ENCODE results near the gene HOXD12. TPM values are rescaled to one million over a fixed set of nuclear protein-coding genes. Genes with fewer than 3 reads are reported as not detected.

The HOXD12 gene
- total and polyA plus RNA-seq, 2 donors (not counting 1 experiment from before 2014, with no cell fraction given), result not detected

- no peak overlapping the region for H3K27ac ChIP-seq (ENCODE audit: insufficient read depth, low read length)
- no peak for DNase-seq (ENCODE audit: low read depth in 2 of 2)
- no peaks in the 10 kb centered on the region for H3K9me3 ChIP-seq (ENCODE audit: control insufficient read depth, insufficient read depth, low read depth, low read length)
- no peaks in the 10 kb centered on the region for H3K4me1 ChIP-seq (ENCODE audit: control insufficient read depth, extremely low read depth, insufficient read depth, low read length)
- no peak overlapping the region for H3K9ac ChIP-seq (ENCODE audit: insufficient read depth, low read length)
- no peak overlapping the region for H3K4me3 ChIP-seq (replicated peaks in 1 of 4; ENCODE audit: control extremely low read depth in 1 of 4, insufficient read depth in 1 of 4, low read depth in 3 of 4, low read length in 4 of 4)
- H3K79me2 ChIP-seq (ENCODE audit: control insufficient read depth, insufficient read depth, low read length), result no peaks in the 10 kb centered on the region
- TF ChIP-seq EZH2 (IDR thresholded peaks at IDR 0.05; ENCODE audit: low read length, missing control alignments), result no peak
- no peak overlapping the region for H2AFZ ChIP-seq (ENCODE audit: low read length)
- peaks cover 79% of the 10 kb centered on the region for H3K27me3 ChIP-seq (ENCODE audit: control insufficient read depth, insufficient read depth, low read length)
- H3K36me3 ChIP-seq (ENCODE audit: control insufficient read depth, insufficient read depth, low read length), result no peaks in the 10 kb centered on the region
- no peak overlapping the region for H3K4me2 ChIP-seq (ENCODE audit: extremely low read depth, insufficient read depth, low read length)
- H4K20me1 ChIP-seq (ENCODE audit: control insufficient read depth, extremely low read depth, insufficient read depth, low read length), result no peaks in the 10 kb centered on the region
Measured at GRCh38 chr2:176125772-176126054, 26.1 kb downstream of the HOXD12 start.

GRCh38 chr2:176126929-176127773 is 27.6 kb downstream of the HOXD12 start:
- no peaks in the 10 kb centered on the region for H3K9me3 ChIP-seq (ENCODE audit: control insufficient read depth, insufficient read depth, low read depth, low read length)
- no peak overlapping the region for H3K4me3 ChIP-seq (replicated peaks in 1 of 4; ENCODE audit: control extremely low read depth in 1 of 4, insufficient read depth in 1 of 4, low read depth in 3 of 4, low read length in 4 of 4)
- H3K79me2 ChIP-seq (ENCODE audit: control insufficient read depth, insufficient read depth, low read length), result no peaks in the 10 kb centered on the region

GRCh38 chr2:176127774-176128072 is 28.1 kb downstream of the HOXD12 start:
- TF ChIP-seq EZH2 (IDR thresholded peaks at IDR 0.05; ENCODE audit: low read length, missing control alignments), result no peak
- no peak overlapping the region for H2AFZ ChIP-seq (ENCODE audit: low read length)
- no peaks in the 10 kb centered on the region for H3K9me3 ChIP-seq (ENCODE audit: control insufficient read depth, insufficient read depth, low read depth, low read length)
- H3K79me2 ChIP-seq (ENCODE audit: control insufficient read depth, insufficient read depth, low read length), result no peaks in the 10 kb centered on the region
- peaks cover 78% of the 10 kb centered on the region for H3K27me3 ChIP-seq (ENCODE audit: control insufficient read depth, insufficient read depth, low read length)
- no peak overlapping the region for H3K9ac ChIP-seq (ENCODE audit: insufficient read depth, low read length)
- no peaks in the 10 kb centered on the region for H4K20me1 ChIP-seq (ENCODE audit: control insufficient read depth, extremely low read depth, insufficient read depth, low read length)
- no peak for DNase-seq (ENCODE audit: low read depth in 2 of 2)
- H3K36me3 ChIP-seq (ENCODE audit: control insufficient read depth, insufficient read depth, low read length), result no peaks in the 10 kb centered on the region
- no peak overlapping the region for H3K27ac ChIP-seq (ENCODE audit: insufficient read depth, low read length)
- H3K4me3 ChIP-seq (replicated peaks in 1 of 4; ENCODE audit: control extremely low read depth in 1 of 4, insufficient read depth in 1 of 4, low read depth in 3 of 4, low read length in 4 of 4), result no peak overlapping the region
- H3K4me2 ChIP-seq (ENCODE audit: extremely low read depth, insufficient read depth, low read length), result no peak overlapping the region
- H3K4me1 ChIP-seq (ENCODE audit: control insufficient read depth, extremely low read depth, insufficient read depth, low read length), result no peaks in the 10 kb centered on the region

More at GRCh38 chr2:176126929-176127773, 27.6 kb downstream of the HOXD12 start:
- no peaks in the 10 kb centered on the region for H3K36me3 ChIP-seq (ENCODE audit: control insufficient read depth, insufficient read depth, low read length)
- TF ChIP-seq CTCF (conservative IDR thresholded peaks at IDR 0.05 in 1 of 2, IDR thresholded peaks at IDR 0.05 in 1 of 2; ENCODE audit: low read depth in 1 of 2, low read length in 2 of 2) (peak; percentile 70 to 86), EZH2 (IDR thresholded peaks at IDR 0.05; ENCODE audit: low read length, missing control alignments) (no peak)
- H3K27ac ChIP-seq (ENCODE audit: insufficient read depth, low read length), result no peak overlapping the region
- H4K20me1 ChIP-seq (ENCODE audit: control insufficient read depth, extremely low read depth, insufficient read depth, low read length), result no peaks in the 10 kb centered on the region
- peak; percentile 33 to 73 for DNase-seq (ENCODE audit: low read depth in 2 of 2)
- H3K27me3 ChIP-seq (ENCODE audit: control insufficient read depth, insufficient read depth, low read length), result peaks cover 78% of the 10 kb centered on the region
- no peak overlapping the region for H2AFZ ChIP-seq (ENCODE audit: low read length)
- no peak overlapping the region for H3K4me2 ChIP-seq (ENCODE audit: extremely low read depth, insufficient read depth, low read length)
- no peaks in the 10 kb centered on the region for H3K4me1 ChIP-seq (ENCODE audit: control insufficient read depth, extremely low read depth, insufficient read depth, low read length)
- no peak overlapping the region for H3K9ac ChIP-seq (ENCODE audit: insufficient read depth, low read length)

Data from fibroblast of lung (primary cell).